Right cardiac atrium (tissue), 5 donors: ENCODE data around the gene IMMP2L. TPM values are rescaled to one million over a fixed set of nuclear protein-coding genes. Genes with fewer than 3 reads are reported as not detected.

Source experiments
- ATAC-seq, 2 donors: fragments of 200-7000 bp; cut with Tn5 transposase; one replicate each; pipeline versions ENCODE4 v1.8.0 to v1.9.1; 2020; ENCODE audit warnings: moderate library complexity in 2 of 2, mild to moderate bottlenecking in 1 of 2
- DNase-seq, 3 donors: peaks; one replicate each; pipeline ENCODE4 v3.0.0-alpha.2; 2020
- H3K27ac ChIP-seq: one replicate; pipeline ENCODE4 v1.5.1; 2013; ENCODE audit warnings: mild to moderate bottlenecking, low read length, control low read depth, moderate library complexity
- H3K27me3 ChIP-seq: one replicate; pipeline ENCODE4 v1.6.1; 2013; ENCODE audit not compliant: control insufficient read depth, insufficient read depth
- H3K4me1 ChIP-seq: one replicate; pipeline ENCODE4 v1.6.1; 2013; ENCODE audit warnings: low read length; ENCODE audit not compliant: control insufficient read depth, insufficient read depth
- H3K4me3 ChIP-seq: one replicate; pipeline ENCODE4 v1.5.1; 2013; ENCODE audit warnings: low read length, control low read depth
- H3K9me3 ChIP-seq: one replicate; pipeline ENCODE4 v1.6.1; 2013; ENCODE audit warnings: low read length; ENCODE audit not compliant: control insufficient read depth
- WGBS: extraction: QIAGEN DNeasy Blood & Tissue Kit; methylation state at CpG from one replicate; pipeline ENCODE4 v1.1.7; 2013; 5-methylcytosine and 5-hydroxymethylcytosine counted together
- intact Hi-C, 4 donors: fragments of 100-400 bp; cut with DNase I; formaldehyde crosslinking; loops; one replicate each; pipeline versions ENCODE4 v1.11.0 to v1.14.0; 2022 to 2023
- polyA plus RNA-seq: library from polyadenylated mRNA; stranded (reverse); fragments of 200-250 nt; gene quantifications from one replicate; pipeline ENCODE4 v1.2.3, GENCODE V29; 2013
- total RNA-seq, 4 donors: library from RNA; stranded (reverse); fragmentation: NEBNext Ultra II Directional; extraction: Animal tissue kit (Norgen Biotek cat#: 25700); gene quantifications; one replicate each; pipeline ENCODE4 v1.2.1, GENCODE V29; 2021
- donor health status: healthy with polysubstance abuse.
- donor health status: DM: no; HTN: yes; CAD: no.
- donor health status: DM: no; HTN: no; CAD: no.
- donor health status: DM: no; HTN: yes; CAD: no; lungs with severe emphysema.
- donor health status: DM: yes; HTN: yes; CAD: no.

The IMMP2L gene
- total and polyA plus RNA-seq, 5 donors: 6.6 to 16.2 (median 13.9) TPM

- no peaks in the 10 kb centered on the region for H3K27me3 ChIP-seq
- no peak overlapping the region for H3K27ac ChIP-seq
- no peaks in the 10 kb centered on the region for H3K9me3 ChIP-seq
- H3K4me1 ChIP-seq: no peaks in the 10 kb centered on the region
- ATAC-seq: no peak
- no peak overlapping the region for H3K4me3 ChIP-seq
- intact Hi-C loops: no loop called here
- DNase-seq: no peak
Observed at GRCh38 chr7:111556977-111557376, 5.3 kb downstream of the IMMP2L start.

GRCh38 chr7:111554086-111554485 lies 8.2 kb downstream of the IMMP2L start:
- Histone ChIP-seq H3K27me3 (no peaks in the 10 kb centered on the region), H3K4me1 (no peaks in the 10 kb centered on the region), H3K4me3 (no peak overlapping the region), H3K9me3 (no peaks in the 10 kb centered on the region), H3K27ac (no peak overlapping the region)
- no peak for ATAC-seq
- WGBS: 42% methylated on average over 4 of the region's 4 CpGs
- DNase-seq: no peak
- intact Hi-C loops: no loop called here

GRCh38 chr7:111541067-111541466 lies 21.2 kb downstream of the IMMP2L start:
- Histone ChIP-seq H3K27ac (no peak overlapping the region), H3K4me1 (no peaks in the 10 kb centered on the region), H3K27me3 (no peaks in the 10 kb centered on the region), H3K4me3 (no peak overlapping the region), H3K9me3 (no peaks in the 10 kb centered on the region)
- ATAC-seq (no peak), DNase-seq (no peak)
- 96% methylated on average over 2 of the region's 2 CpGs for WGBS
- intact Hi-C loops: no loop called here

GRCh38 chr7:111540199-111540815 lies 22.0 kb downstream of the IMMP2L start:
- 88% methylated on average over 5 of the region's 5 CpGs for WGBS
- Histone ChIP-seq H3K4me3 (no peak overlapping the region), H3K4me1 (no peaks in the 10 kb centered on the region), H3K9me3 (no peaks in the 10 kb centered on the region), H3K27me3 (no peaks in the 10 kb centered on the region), H3K27ac (no peak overlapping the region)
- no peak for DNase-seq
- ATAC-seq: no peak
- intact Hi-C loops: no loop called here

- WGBS: 80% methylated on average over 1 of the region's 1 CpG
- no peaks in the 10 kb centered on the region for H3K9me3 ChIP-seq
- H3K4me3 ChIP-seq: no peak overlapping the region
- no peak for ATAC-seq
- no peaks in the 10 kb centered on the region for H3K27me3 ChIP-seq
- no peak overlapping the region for H3K27ac ChIP-seq
- no peak for DNase-seq
- intact Hi-C loops: no loop called here
- H3K4me1 ChIP-seq: peaks cover 3% of the 10 kb centered on the region
Observed at GRCh38 chr7:111537134-111537533, 25.2 kb downstream of the IMMP2L start.

GRCh38 chr7:111535142-111535870 lies 27.0 kb downstream of the IMMP2L start:
- intact Hi-C loops: no loop called here
- H3K4me1 ChIP-seq: peaks cover 3% of the 10 kb centered on the region
- H3K27ac ChIP-seq: no peak overlapping the region
- no peaks in the 10 kb centered on the region for H3K27me3 ChIP-seq
- no peaks in the 10 kb centered on the region for H3K9me3 ChIP-seq
- ATAC-seq: no peak
- H3K4me3 ChIP-seq: no peak overlapping the region
- DNase-seq: no peak
- 83% methylated on average over 3 of the region's 3 CpGs for WGBS

- peak in 1 of 3 donors; percentile 40 for DNase-seq
- peak; percentile 45 to 56 for ATAC-seq
- Histone ChIP-seq H3K27me3 (no peaks in the 10 kb centered on the region), H3K27ac (peak overlapping the region; percentile 45), H3K4me3 (no peak overlapping the region), H3K4me1 (peaks cover 5% of the 10 kb centered on the region), H3K9me3 (no peaks in the 10 kb centered on the region)
- intact Hi-C loops: no loop called here
Observed at GRCh38 chr7:111532625-111533024, 29.7 kb downstream of the IMMP2L start.

- DNase-seq (no peak), ATAC-seq (peak; percentile 83 to 86)
- intact Hi-C loops: no loop called here
- H3K9me3 ChIP-seq: no peaks in the 10 kb centered on the region
- no peak overlapping the region for H3K4me3 ChIP-seq
- WGBS: 69% methylated on average over 3 of the region's 3 CpGs
- no peaks in the 10 kb centered on the region for H3K27me3 ChIP-seq
- H3K27ac ChIP-seq: no peak overlapping the region
- H3K4me1 ChIP-seq: peaks cover 5% of the 10 kb centered on the region
Observed at GRCh38 chr7:111531993-111532392, 30.3 kb downstream of the IMMP2L start.

GRCh38 chr7:111530356-111530668 lies 32.0 kb downstream of the IMMP2L start:
- H3K27ac ChIP-seq: no peak overlapping the region
- H3K4me1 ChIP-seq: peaks cover 5% of the 10 kb centered on the region
- H3K27me3 ChIP-seq: no peaks in the 10 kb centered on the region
- no peak for ATAC-seq
- intact Hi-C loops: no loop called here
- no peak overlapping the region for H3K4me3 ChIP-seq
- DNase-seq: no peak
- no peaks in the 10 kb centered on the region for H3K9me3 ChIP-seq

- intact Hi-C loops: no loop called here
- no peaks in the 10 kb centered on the region for H3K27me3 ChIP-seq
- H3K4me3 ChIP-seq: no peak overlapping the region
- ATAC-seq (no peak), DNase-seq (no peak)
- H3K9me3 ChIP-seq: no peaks in the 10 kb centered on the region
- WGBS: 55% methylated on average over 1 of the region's 1 CpG
- peaks cover 5% of the 10 kb centered on the region for H3K4me1 ChIP-seq
- H3K27ac ChIP-seq: no peak overlapping the region
Observed at GRCh38 chr7:111529507-111530355, 32.6 kb downstream of the IMMP2L start.

- intact Hi-C loops: no loop called here
- peaks cover 5% of the 10 kb centered on the region for H3K4me1 ChIP-seq
- no peak for DNase-seq
- 97% methylated on average over 1 of the region's 1 CpG for WGBS
- no peak overlapping the region for H3K4me3 ChIP-seq
- no peaks in the 10 kb centered on the region for H3K27me3 ChIP-seq
- H3K27ac ChIP-seq: no peak overlapping the region
- H3K9me3 ChIP-seq: no peaks in the 10 kb centered on the region
- no peak for ATAC-seq
Observed at GRCh38 chr7:111528331-111528730, 34.0 kb downstream of the IMMP2L start.
